Osteocyte (in vitro differentiated cells): Measurements from ENCODE around the gene FKBP6. TPM values are rescaled to one million over a fixed set of nuclear protein-coding genes. Genes with fewer than 3 reads are reported as not detected.
"Not testable (repeated sequence)": the region's sequence is repeated elsewhere in the genome, so short reads cannot be mapped to it uniquely, and the experiment has no call there.

Experiments
- DNase-seq: peaks from one replicate; pipeline ENCODE4 v3.0.0; 2021; ENCODE audit warnings: mixed read lengths; ENCODE audit not compliant: unreplicated experiment; ENCODE audit errors: extremely low spot score
- H3K27ac Mint-ChIP-seq: one replicate; pipeline ENCODE4 v1.8.0; 2021; ENCODE audit warnings: mild to moderate bottlenecking, mixed read lengths; ENCODE audit not compliant: unreplicated experiment
- H3K27me3 Mint-ChIP-seq: one replicate; pipeline ENCODE4 v1.8.0; 2021; ENCODE audit warnings: mixed read lengths; ENCODE audit not compliant: unreplicated experiment
- H3K36me3 Mint-ChIP-seq: one replicate; pipeline ENCODE4 v1.8.0; 2021; ENCODE audit warnings: mixed read lengths; ENCODE audit not compliant: unreplicated experiment
- H3K4me1 Mint-ChIP-seq: one replicate; pipeline ENCODE4 v1.8.0; 2021; ENCODE audit warnings: mixed read lengths; ENCODE audit not compliant: unreplicated experiment
- H3K4me3 Mint-ChIP-seq: one replicate; pipeline ENCODE4 v1.8.0; 2021; ENCODE audit warnings: mild to moderate bottlenecking, moderate library complexity, mixed read lengths; ENCODE audit not compliant: unreplicated experiment
- H3K9me3 Mint-ChIP-seq: one replicate; pipeline ENCODE4 v1.8.0; 2021; ENCODE audit warnings: mixed read lengths; ENCODE audit not compliant: unreplicated experiment
- CTCF ChIP-seq: fragments of 200-600 bp; sonication (generic); IDR thresholded peaks from 2 replicates; pipeline ENCODE4 v1.5.0; 2021; ENCODE audit warnings: antibody characterized with exemption, mild to moderate bottlenecking, moderate library complexity
- total RNA-seq: library from RNA; stranded (reverse); gene quantifications from 2 replicates; pipeline ENCODE4 v1.2.1, GENCODE V29; 2021

FKBP6 gene
- total RNA-seq, 1 donor from 2014 or later: not detected

DNA sequence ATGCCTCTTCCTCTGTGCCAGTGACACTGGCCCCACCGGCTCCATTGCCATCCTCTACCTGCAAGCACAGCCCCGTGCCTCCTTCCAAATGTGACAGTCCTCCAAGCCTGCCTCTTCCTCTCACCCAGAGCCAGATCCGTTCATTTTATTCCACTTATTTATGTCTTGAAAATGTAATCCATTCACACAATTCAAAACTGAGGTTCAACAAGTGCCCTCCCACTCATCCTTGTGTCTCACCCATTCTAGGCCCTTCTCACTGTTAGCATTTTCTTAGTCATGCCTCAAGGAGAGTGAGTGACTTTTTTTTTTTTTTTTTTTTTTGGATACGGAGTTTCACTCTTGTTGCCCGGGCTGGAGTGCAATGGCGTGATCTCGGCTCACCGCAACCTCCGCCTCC lies 41.7 kb downstream of the FKBP6 start:
- H3K9me3 Mint-ChIP-seq: no peaks in the 10 kb centered on the region
- peaks cover 6% of the 10 kb centered on the region for H3K27me3 Mint-ChIP-seq
- no peaks in the 10 kb centered on the region for H3K36me3 Mint-ChIP-seq
- no peaks in the 10 kb centered on the region for H3K4me1 Mint-ChIP-seq
- no peak overlapping the region for H3K4me3 Mint-ChIP-seq
- no peak for DNase-seq
- no peak for TF ChIP-seq CTCF
- H3K27ac Mint-ChIP-seq: no peak overlapping the region

DNA sequence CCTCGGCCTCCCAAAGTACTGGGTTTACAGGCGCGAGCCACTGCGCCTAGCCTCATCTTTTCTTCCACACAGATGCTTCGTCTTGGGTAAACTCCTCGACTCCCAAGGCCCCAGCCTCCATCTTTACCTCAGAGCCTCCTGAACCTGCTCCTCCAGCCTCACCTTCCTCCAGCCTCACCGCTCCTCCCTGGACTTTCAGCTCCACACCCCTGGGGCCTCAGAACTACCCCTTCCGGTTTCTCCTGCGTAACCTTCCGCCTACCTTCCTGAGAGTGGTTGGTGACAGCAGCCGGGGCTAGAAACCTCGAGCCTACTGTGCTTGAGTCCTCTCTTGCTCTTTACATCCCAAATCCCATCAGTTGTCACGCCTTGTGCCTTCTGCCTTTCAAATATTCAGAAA lies 45.8 kb downstream of the FKBP6 start:
- Mint-ChIP-seq H3K27me3 (peaks cover 3% of the 10 kb centered on the region), H3K9me3 (no peaks in the 10 kb centered on the region), H3K4me3 (no peak overlapping the region), H3K36me3 (no peaks in the 10 kb centered on the region), H3K4me1 (no peaks in the 10 kb centered on the region), H3K27ac (no peak overlapping the region)
- TF ChIP-seq CTCF: no peak
- DNase-seq: no peak

- not testable (repeated sequence) for H3K4me1 Mint-ChIP-seq, H3K27me3 Mint-ChIP-seq, H3K4me3 Mint-ChIP-seq, H3K9me3 Mint-ChIP-seq, DNase-seq, H3K36me3 Mint-ChIP-seq, H3K27ac Mint-ChIP-seq
Observed at GRCh38 chr7:73376262-73376661, 48.3 kb downstream of the FKBP6 start.

DNA sequence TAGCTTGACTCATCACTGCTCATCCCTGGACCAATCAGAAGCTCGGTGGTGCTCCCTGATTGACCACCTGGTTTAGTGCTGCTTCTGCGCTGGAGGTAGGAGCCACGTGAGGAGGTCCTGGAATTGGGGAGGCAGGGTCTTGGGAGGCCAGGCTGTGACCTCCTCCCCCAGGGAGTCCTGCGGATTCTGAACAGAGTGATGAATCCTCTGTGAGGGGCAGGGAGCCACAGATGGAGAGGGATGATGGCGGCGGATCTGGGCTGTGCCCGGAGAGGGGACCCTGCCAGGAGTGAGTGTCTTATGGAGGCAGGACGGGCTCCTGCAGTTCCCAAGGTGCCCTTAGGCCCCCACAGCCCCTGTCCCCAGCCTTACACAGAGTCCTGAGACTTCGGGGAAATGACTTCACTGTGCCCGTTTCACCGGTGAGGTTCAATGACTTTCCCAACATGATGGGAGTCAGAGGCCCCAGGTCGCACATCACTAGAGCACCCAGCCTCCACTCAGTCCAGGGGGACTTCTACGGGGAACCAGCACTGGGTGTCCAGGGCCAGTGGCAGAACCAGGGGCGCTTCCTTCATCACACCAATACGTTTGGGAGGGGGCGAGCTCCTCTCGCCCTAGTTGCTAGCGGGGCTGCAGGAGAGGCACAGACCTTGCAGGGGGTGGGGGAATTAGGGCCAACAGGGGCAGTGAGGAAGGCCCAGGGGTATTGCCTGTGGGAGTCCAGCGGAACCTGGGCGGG lies 48.9 kb downstream of the FKBP6 start:
- Mint-ChIP-seq H3K36me3 (no peaks in the 10 kb centered on the region), H3K4me1 (no peaks in the 10 kb centered on the region), H3K27me3 (peaks cover 11% of the 10 kb centered on the region), H3K9me3 (no peaks in the 10 kb centered on the region), H3K4me3 (no peak overlapping the region), H3K27ac (no peak overlapping the region)
- DNase-seq: no peak
- no peak for TF ChIP-seq CTCF

DNA sequence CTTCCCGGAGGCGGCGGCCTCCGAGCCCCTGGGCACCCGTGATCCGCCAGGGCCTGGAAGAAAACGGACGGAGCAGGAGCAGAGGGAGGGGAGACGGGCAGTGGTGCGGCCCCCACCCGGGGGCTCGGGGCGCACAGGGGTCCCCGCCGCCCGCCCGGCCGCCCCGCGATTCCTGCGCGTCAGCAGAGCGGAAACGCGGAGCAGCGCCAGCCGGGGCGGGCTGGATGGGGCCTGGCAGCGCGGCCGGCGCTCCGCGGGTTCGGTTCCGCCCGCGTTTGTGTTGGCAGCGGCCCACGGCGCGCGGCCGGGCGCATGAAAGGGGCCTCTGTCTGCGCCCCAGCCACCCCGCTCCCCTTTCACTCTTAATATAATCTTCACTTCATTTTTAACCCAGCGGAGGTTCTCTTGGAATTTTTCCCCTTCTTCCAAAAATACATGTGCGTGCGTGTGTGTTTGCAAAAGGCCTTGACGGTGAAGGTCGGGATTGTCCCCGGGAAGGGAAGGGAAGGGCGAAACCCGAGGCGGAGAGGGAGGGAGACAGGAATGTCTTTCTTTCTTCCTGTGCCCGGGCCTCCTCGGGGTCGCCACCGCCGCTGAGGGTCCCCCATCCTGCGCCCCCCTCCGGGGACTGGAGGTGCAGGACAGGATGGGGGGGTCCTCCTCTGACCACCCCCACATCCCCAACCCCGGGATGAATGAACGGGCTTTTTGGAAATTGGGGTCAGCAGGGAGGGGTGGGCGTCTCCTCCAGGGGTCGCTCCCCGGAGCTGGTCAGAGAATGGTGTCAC lies 49.6 kb downstream of the FKBP6 start:
- not testable (repeated sequence) for H3K27ac Mint-ChIP-seq, H3K9me3 Mint-ChIP-seq
- peaks cover 12% of the 10 kb centered on the region for H3K27me3 Mint-ChIP-seq

GRCh38 chr7:73382934-73383503 lies 55.1 kb downstream of the FKBP6 start:
- peaks cover 14% of the 10 kb centered on the region for H3K9me3 Mint-ChIP-seq
- no peak for DNase-seq
- H3K36me3 Mint-ChIP-seq: peaks cover 6% of the 10 kb centered on the region
- peaks cover 11% of the 10 kb centered on the region for H3K27me3 Mint-ChIP-seq
- H3K4me3 Mint-ChIP-seq: no peak overlapping the region
- no peak for TF ChIP-seq CTCF
- no peak overlapping the region for H3K27ac Mint-ChIP-seq
- H3K4me1 Mint-ChIP-seq: no peaks in the 10 kb centered on the region

More for the DNA sequence above, 49.6 kb downstream of the FKBP6 start:
- DNase-seq, H3K4me1 Mint-ChIP-seq, H3K4me3 Mint-ChIP-seq, H3K36me3 Mint-ChIP-seq: not testable (repeated sequence)
